IPS-NIHi7 (cell line): ENCODE data around the gene TLX2.
"Not testable (repeated sequence)": the region's sequence is repeated elsewhere in the genome, so short reads cannot be mapped to it uniquely, and the experiment has no call there.

Experiments
- DNase-seq: peaks from one replicate; pipeline ENCODE4 v3.0.0; 2012; ENCODE audit warnings: mixed read lengths; ENCODE audit errors: extremely low spot score

Gene TLX2

GRCh38 chr2:74514368-74515270 is at the start of gene TLX2:
TLX2 (plus strand) TSS chr2:74514450; CDS start chr2:74514807, 357 bp downstream.
- no peak for DNase-seq

- DNase-seq, result not testable (repeated sequence)
Observed at GRCh38 chr2:74470742-74471141, 43.5 kb upstream of the TLX2 start.

- no peak for DNase-seq
Observed at GRCh38 chr2:74471332-74472065, 42.8 kb upstream of the TLX2 start.

- peak; percentile 80 for DNase-seq
Observed at GRCh38 chr2:74472086-74472944, 41.9 kb upstream of the TLX2 start, which contains the start of gene MRPL53. MRPL53 (minus strand) TSS chr2:74472680; CDS start chr2:74472660, 20 bp downstream.

GRCh38 chr2:74472945-74473258 is 41.3 kb upstream of the TLX2 start:
- DNase-seq, result no peak

DNA sequence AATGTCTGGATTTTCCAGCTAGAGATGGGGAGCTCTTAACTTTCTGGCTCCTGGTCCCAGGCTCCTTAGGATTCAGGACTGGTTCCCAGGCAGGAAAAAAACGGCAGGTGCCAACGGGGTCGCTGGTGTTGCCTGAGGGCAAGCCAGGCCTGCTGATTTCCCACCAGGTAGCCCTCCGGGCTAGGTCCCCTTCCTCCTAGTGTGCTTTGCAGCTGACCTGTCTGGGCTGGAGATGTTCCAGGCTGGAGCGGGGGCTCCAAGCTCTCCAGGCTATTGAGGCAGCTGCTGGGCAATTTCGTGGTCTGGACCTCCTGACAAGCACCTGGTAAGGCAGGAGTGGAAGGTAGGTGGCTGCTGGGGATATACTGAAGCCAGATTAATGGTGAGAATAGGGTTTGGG is 39.8 kb upstream of the TLX2 start:
- no peak for DNase-seq

GRCh38 chr2:74474899-74475298 is 39.4 kb upstream of the TLX2 start:
- DNase-seq, result peak; percentile 36

DNA sequence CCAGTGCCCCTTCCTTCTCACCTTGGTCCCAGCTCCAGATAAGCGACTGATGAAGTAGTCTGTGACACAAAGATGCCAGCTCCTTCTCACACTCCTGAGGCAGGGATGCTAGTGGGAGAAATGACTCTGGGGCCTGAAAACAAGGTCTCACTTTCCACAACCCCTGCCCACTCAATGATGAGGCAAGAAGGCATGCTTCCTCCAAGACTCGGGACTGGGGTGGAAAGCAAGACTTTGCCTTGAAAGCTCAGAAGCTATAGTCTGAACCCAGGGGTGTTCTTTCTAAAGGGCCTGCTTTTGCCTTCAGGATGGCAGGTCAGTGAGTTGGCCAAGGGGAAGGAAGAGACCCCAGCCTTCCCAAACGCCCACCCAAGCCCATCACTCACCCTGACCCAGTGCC is 32.8 kb upstream of the TLX2 start:
- DNase-seq, result no peak

GRCh38 chr2:74481961-74482800 is 32.1 kb upstream of the TLX2 start:
- peak; percentile 46 for DNase-seq

DNA sequence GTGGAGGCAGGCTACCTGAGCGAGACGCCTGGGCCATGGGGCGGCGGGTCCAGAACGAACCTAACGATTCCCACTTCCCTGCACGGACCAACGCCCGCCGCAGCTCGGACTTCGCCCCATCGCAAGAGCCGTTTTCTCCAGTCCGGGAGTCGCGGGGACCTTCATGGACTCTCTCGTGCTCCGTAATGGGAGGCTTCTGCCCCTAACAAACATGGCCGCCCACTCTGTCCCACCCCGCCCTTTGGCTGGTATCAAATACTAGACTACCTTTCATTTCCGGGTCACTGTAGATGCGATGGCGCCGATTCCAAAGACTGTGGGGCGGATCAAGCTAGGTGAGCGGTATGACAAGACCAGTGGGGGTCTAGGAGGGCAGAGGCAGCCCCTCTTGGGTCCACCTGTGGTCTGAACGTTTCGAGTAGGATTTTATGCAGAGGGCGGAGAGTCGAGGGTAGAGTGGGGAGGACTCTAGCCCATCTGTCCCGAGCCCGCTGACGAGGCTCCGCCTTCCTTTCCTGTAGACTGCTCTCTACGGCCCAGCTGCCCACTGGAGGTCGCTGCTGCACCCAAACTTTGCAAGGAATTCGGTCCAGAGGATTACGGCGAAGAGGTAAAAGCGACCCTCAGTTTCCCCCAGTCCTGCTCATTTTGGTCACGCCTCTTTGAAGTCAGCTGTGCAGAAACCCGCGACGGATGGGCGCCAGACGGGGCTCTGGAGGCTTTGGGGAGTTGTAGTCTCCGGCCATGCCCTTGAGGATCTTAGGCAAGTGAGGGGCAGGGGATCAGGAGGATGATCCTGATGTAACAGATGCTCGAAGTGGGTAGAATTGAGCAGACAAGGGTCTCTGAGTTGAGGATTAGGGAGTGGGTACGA is 31.2 kb upstream of the TLX2 start, which contains the start of the genes CCDC142 and TTC31:
TSS of gene CCDC142 (minus strand) at position 198 of the 874 bp plus-strand sequence. CDS start at position 37, 161 bp downstream.
TSS of gene TTC31 (plus strand) at position 281 of the 874 bp plus-strand sequence. CDS start at position 296, 15 bp downstream.
- DNase-seq, result peak; percentile 91

- not testable (repeated sequence) for DNase-seq
Observed at GRCh38 chr2:74483675-74484164, 30.5 kb upstream of the TLX2 start.

DNA sequence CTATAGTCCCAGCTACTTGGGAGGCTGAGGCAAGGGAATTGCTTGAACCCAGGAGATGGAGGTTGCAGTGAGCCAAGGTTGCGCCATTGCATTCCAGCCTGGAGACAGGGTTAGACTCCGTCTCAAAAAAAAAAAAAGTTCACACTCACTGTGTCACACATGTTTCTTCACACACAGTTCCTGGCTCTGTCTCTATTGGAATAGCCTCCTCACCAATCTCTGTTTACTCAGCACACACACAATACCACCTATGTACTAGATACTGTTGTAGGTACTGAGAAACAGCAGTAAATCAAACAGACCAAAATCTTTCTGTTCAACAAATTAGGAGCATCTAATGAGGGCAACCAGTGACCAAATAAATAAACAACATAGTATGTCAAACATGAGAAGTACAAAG is 28.1 kb upstream of the TLX2 start:
- DNase-seq, result no peak

DNA sequence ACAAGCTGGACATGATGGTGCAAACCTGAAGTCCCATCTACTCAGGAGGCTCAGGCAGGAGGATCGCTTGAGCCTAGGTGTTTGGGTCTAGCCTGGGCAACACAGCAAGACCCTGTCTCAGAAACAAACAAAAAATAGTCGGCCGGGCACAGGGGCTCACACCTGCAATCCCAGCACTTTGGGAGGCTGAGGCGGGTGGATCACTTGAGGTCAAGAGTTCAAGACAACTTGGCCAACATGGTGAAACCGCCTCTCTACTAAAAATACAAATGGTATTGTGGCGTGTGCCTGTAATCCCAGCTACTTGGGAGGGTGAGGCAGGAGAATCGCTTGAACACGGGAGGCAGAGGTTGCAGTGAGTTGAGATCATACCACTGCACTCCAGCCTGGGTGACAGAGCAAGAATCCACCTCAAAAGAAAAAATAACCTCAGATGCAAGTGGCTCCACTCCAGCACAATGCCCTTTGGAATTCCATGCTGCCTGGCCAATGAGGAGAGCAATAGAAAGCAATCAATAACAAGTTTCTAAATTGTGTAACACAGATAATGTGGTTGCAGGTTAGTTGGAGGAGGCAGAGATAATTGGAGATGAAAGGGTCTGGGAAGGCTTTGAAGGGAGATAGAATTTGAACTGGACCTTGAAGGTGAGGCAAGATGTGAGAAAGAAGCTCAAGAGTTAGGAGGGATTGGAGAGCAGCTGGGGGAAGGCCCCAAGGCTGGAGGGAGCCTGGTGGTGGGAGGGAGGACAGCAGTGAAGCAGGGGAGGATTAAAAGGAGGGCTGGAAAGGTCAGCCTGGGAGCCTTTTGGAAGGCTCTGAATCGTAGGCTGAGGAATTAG is 25.4 kb upstream of the TLX2 start:
- DNase-seq, result no peak

GRCh38 chr2:74489906-74490305 is 24.3 kb upstream of the TLX2 start:
- DNase-seq, result no peak

DNA sequence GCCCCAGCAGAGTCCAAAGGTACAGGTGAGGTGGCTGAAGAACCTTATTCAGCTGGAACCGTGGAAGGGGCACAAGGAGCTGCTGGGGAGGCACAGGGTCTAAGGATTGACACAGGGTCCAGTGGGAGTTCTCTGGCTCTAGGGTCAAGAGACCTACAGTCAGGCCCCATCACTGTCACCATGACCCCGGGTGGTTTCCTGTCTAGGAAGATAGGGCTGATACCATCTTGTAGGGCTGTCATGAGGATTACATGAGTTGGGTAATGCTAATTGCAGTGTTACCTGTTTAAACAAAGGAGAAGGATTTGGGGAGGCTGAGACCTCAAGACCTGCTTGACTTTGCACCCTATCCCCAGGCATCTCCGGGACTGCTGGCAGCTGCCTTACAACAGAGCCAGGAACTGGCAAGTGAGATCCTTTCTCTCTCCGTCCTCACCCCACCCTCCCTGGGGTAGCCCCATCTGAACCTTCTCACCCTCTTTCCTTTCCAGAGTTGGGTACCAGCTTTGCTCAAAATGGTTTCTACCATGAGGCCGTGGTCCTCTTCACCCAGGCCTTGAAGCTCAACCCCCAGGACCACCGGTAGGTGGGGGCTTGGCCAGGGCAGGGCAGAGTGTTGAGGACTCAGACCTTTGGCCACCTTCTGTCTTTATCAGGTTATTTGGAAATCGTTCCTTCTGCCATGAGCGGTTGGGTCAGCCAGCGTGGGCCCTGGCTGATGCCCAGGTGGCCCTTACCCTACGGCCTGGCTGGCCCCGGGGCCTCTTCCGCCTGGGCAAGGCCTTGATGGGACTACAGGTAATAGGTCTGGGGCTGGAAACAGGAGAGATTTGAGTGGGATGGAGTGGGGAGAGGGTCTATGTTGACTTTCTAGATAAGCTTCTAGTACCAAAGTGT is 22.4 kb upstream of the TLX2 start:
- no peak for DNase-seq

- DNase-seq, result no peak
Observed at GRCh38 chr2:74493546-74493945, 20.7 kb upstream of the TLX2 start.

- no peak for DNase-seq
Observed at GRCh38 chr2:74495440-74495839, 18.8 kb upstream of the TLX2 start.
